ENCODE results near the gene IGF2R. TPM values are rescaled to one million over a fixed set of nuclear protein-coding genes. Genes with fewer than 3 reads are reported as not detected.

IGF2R gene
- total and polyA plus RNA-seq, 2 of the 13 experiments (the other 11 are each of a cell fraction or from before 2014, with no cell fraction given): 38.3 to 70.0 TPM

DNA sequence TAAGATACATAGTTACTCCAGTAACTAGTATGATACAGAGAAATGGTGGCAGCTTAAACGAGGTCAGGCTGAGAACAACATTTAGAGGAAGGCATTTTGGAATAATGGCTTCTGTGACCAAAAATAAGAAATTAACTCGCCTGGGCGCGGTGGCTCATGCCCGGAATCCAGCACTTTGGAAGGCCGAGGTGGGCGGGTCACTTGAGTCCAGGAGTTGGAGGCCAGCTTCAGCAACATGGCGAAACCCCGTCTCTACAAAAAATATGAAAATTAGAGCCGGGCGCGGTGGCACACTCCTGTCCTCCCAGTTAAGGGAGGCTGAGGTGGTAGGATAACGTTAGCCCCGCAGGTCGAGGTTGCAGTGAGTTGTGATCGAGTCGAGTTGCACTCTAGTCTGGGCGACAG, 1.8 kb downstream of the IGF2R start (continued):
- TF ChIP-seq, protein P1, sequence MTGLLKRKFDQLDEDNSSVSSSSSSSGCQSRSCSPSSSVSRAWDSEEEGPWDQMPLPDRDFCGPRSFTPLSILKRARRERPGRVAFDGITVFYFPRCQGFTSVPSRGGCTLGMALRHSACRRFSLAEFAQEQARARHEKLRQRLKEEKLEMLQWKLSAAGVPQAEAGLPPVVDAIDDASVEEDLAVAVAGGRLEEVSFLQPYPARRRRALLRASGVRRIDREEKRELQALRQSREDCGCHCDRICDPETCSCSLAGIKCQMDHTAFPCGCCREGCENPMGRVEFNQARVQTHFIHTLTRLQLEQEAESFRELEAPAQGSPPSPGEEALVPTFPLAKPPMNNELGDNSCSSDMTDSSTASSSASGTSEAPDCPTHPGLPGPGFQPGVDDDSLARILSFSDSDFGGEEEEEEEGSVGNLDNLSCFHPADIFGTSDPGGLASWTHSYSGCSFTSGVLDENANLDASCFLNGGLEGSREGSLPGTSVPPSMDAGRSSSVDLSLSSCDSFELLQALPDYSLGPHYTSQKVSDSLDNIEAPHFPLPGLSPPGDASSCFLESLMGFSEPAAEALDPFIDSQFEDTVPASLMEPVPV (CRISPR knock-in tag; IDR thresholded peaks at IDR 0.05): 0 out of 2 replicates have a peak, but pooled peaks have one; percentile 40
- TF ChIP-seq, protein P2, sequence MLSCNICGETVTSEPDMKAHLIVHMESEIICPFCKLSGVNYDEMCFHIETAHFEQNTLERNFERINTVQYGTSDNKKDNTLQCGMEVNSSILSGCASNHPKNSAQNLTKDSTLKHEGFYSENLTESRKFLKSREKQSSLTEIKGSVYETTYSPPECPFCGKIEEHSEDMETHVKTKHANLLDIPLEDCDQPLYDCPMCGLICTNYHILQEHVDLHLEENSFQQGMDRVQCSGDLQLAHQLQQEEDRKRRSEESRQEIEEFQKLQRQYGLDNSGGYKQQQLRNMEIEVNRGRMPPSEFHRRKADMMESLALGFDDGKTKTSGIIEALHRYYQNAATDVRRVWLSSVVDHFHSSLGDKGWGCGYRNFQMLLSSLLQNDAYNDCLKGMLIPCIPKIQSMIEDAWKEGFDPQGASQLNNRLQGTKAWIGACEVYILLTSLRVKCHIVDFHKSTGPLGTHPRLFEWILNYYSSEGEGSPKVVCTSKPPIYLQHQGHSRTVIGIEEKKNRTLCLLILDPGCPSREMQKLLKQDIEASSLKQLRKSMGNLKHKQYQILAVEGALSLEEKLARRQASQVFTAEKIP (CRISPR knock-in tag; IDR thresholded peaks at IDR 0.05; ENCODE audit: borderline replicate concordance): no peak
- TF ChIP-seq MBNL3 (CRISPR knock-in tag; conservative IDR thresholded peaks at IDR 0.05): no peak
- TF ChIP-seq ZSCAN12 (CRISPR knock-in tag; IDR thresholded peaks at IDR 0.05): no peak
- 0 out of 4 replicates have a peak, but pooled peaks of 1 of the 2 experiments have one; percentile 14 for TF ChIP-seq POLR2A (IDR thresholded peaks at IDR 0.05; ENCODE audit: insufficient read depth in 1 of 2, low read depth in 2 of 2, low read length in 2 of 2)
- no peak for TF ChIP-seq STAT5B (CRISPR knock-in tag; IDR thresholded peaks at IDR 0.05)
- 0 out of 2 replicates have a peak, but pooled peaks have one; percentile 25 for TF ChIP-seq ZNF879 (CRISPR knock-in tag; IDR thresholded peaks at IDR 0.05)
- 0 out of 2 replicates have a peak, but pooled peaks have one; percentile 48 for TF ChIP-seq ZNF354B (CRISPR knock-in tag; IDR thresholded peaks at IDR 0.05)
- TF ChIP-seq ZNF558 (CRISPR knock-in tag; IDR thresholded peaks at IDR 0.05; ENCODE audit: borderline replicate concordance): no peak
- 0 out of 2 replicates have a peak, but pooled peaks have one; percentile 14 for TF ChIP-seq GABPB1 (CRISPR knock-in tag; IDR thresholded peaks at IDR 0.05)
- TF ChIP-seq ONECUT2 (CRISPR knock-in tag; IDR thresholded peaks at IDR 0.05): no peak
- TF ChIP-seq ARID2 (CRISPR knock-in tag; IDR thresholded peaks at IDR 0.05; ENCODE audit: borderline replicate concordance): peak; percentile 72; the same call in 1 of the 2 replicates
- 0 out of 2 replicates have a peak, but pooled peaks have one; percentile 37 for TF ChIP-seq TOPORS (CRISPR knock-in tag; IDR thresholded peaks at IDR 0.05)
- TF ChIP-seq, protein P3, sequence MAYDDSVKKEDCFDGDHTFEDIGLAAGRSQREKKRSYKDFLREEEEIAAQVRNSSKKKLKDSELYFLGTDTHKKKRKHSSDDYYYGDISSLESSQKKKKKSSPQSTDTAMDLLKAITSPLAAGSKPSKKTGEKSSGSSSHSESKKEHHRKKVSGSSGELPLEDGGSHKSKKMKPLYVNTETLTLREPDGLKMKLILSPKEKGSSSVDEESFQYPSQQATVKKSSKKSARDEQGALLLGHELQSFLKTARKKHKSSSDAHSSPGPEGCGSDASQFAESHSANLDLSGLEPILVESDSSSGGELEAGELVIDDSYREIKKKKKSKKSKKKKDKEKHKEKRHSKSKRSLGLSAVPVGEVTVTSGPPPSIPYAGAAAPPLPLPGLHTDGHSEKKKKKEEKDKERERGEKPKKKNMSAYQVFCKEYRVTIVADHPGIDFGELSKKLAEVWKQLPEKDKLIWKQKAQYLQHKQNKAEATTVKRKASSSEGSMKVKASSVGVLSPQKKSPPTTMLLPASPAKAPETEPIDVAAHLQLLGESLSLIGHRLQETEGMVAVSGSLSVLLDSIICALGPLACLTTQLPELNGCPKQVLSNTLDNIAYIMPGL (CRISPR knock-in tag; IDR thresholded peaks at IDR 0.05; ENCODE audit: borderline replicate concordance in 1 of 2, low read depth in 1 of 2): 0 out of 4 replicates have a peak, but pooled peaks of 1 of the 2 experiments have one; percentile 5
- TF ChIP-seq, protein P4, sequence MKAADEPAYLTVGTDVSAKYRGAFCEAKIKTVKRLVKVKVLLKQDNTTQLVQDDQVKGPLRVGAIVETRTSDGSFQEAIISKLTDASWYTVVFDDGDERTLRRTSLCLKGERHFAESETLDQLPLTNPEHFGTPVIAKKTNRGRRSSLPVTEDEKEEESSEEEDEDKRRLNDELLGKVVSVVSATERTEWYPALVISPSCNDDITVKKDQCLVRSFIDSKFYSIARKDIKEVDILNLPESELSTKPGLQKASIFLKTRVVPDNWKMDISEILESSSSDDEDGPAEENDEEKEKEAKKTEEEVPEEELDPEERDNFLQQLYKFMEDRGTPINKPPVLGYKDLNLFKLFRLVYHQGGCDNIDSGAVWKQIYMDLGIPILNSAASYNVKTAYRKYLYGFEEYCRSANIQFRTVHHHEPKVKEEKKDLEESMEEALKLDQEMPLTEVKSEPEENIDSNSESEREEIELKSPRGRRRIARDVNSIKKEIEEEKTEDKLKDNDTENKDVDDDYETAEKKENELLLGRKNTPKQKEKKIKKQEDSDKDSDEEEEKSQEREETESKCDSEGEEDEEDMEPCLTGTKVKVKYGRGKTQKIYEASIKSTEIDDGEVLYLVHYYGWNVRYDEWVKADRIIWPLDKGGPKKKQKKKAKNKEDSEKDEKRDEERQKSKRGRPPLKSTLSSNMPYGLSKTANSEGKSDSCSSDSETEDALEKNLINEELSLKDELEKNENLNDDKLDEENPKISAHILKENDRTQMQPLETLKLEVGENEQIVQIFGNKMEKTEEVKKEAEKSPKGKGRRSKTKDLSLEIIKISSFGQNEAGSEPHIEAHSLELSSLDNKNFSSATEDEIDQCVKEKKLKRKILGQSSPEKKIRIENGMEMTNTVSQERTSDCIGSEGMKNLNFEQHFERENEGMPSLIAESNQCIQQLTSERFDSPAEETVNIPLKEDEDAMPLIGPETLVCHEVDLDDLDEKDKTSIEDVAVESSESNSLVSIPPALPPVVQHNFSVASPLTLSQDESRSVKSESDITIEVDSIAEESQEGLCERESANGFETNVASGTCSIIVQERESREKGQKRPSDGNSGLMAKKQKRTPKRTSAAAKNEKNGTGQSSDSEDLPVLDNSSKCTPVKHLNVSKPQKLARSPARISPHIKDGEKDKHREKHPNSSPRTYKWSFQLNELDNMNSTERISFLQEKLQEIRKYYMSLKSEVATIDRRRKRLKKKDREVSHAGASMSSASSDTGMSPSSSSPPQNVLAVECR (CRISPR knock-in tag; IDR thresholded peaks at IDR 0.05; ENCODE audit: borderline replicate concordance): peak; percentile 23; the same call in 1 of the 2 replicates
- no peak for TF ChIP-seq THYN1 (CRISPR knock-in tag; IDR thresholded peaks at IDR 0.05; ENCODE audit: borderline replicate concordance, low read depth)
- TF ChIP-seq ZNF75D (CRISPR knock-in tag; IDR thresholded peaks at IDR 0.05; ENCODE audit: borderline replicate concordance): no peak

Data from HepG2 (cell line).